Body of pancreas (tissue), 4 donors: ENCODE data around the gene PGLYRP2. TPM values are rescaled to one million over a fixed set of nuclear protein-coding genes. Genes with fewer than 3 reads are reported as not detected.

Experiments used
- ATAC-seq: fragments of 150-250 bp; one replicate; pipeline ENCODE4 v1.9.1; 2016
- DNase-seq, 4 donors: peaks; one replicate each; pipeline ENCODE4 v3.0.0-alpha.2; 2019
- H3K27ac ChIP-seq, 4 donors: fragments of 200-600 bp; sonication (generic); 1 replicate in 3 of 4; 2 replicates in 1 of 4; pipeline versions ENCODE4 v1.5.1 to v1.6.1; 2016 to 2019; ENCODE audit warnings: mild to moderate bottlenecking in 1 of 4, mixed read lengths in 1 of 4, moderate library complexity in 1 of 4
- H3K27me3 ChIP-seq, 2 donors: fragments of 200-600 bp; sonication (generic); one replicate each; pipeline ENCODE4 v1.6.0; 2016; ENCODE audit warnings: mild to moderate bottlenecking in 1 of 2
- H3K36me3 ChIP-seq, 2 donors: fragments of 200-600 bp; sonication (generic); replicated peaks in 1 of 2; 2 replicates each; pipeline ENCODE4 v1.5.1; 2016; ENCODE audit warnings: low read depth in 2 of 2; ENCODE audit not compliant: insufficient read depth in 1 of 2
- H3K4me1 ChIP-seq: fragments of 200-600 bp; sonication (generic); one replicate; pipeline ENCODE4 v1.6.0; 2016
- H3K4me3 ChIP-seq, 2 donors: fragments of 200-600 bp; sonication (generic); 1 replicate in 1 of 2; 2 replicates in 1 of 2; pipeline ENCODE4 v1.5.1; 2016 to 2019
- H3K9me3 ChIP-seq, 3 donors: fragments of 200-600 bp; sonication (generic); 1 replicate in 2 of 3; 2 replicates in 1 of 3; pipeline ENCODE4 v1.5.1; 2016
- POLR2A ChIP-seq, 3 donors: fragments of 450-650 bp; IDR thresholded peaks; one replicate each; pipeline ENCODE4 v1.6.1; 2016; ENCODE audit warnings: antibody characterized with exemption in 3 of 3, mild to moderate bottlenecking in 2 of 3
- WGBS, 2 donors: methylation state at CpG; one replicate each; pipeline ENCODE4 v1.1.5; 2017; 5-methylcytosine and 5-hydroxymethylcytosine counted together
- intact Hi-C: fragments of 100-400 bp; cut with DNase I; formaldehyde crosslinking; loops from one replicate; pipeline ENCODE4 v1.15.1; 2023
- total RNA-seq, 2 donors: library from RNA; depleted of rRNA; stranded (reverse); fragments of >200 nt; gene quantifications; one replicate each; pipeline ENCODE4 v1.1.0, GENCODE V29; 2016
- TF ChIP-seq, protein P1 (sequence below), 7 experiments: fragments of 450-650 bp in 4 of 7; fragments of 200-600 bp in 3 of 7; sonication (generic) in 3 of 7; IDR thresholded peaks; one replicate each; pipeline ENCODE4 v1.5.1; 2016 to 2019; ENCODE audit warnings: antibody characterized with exemption in 7 of 7

The PGLYRP2 gene
- total RNA-seq, 2 donors from 2014 or later: not detected

DNA sequence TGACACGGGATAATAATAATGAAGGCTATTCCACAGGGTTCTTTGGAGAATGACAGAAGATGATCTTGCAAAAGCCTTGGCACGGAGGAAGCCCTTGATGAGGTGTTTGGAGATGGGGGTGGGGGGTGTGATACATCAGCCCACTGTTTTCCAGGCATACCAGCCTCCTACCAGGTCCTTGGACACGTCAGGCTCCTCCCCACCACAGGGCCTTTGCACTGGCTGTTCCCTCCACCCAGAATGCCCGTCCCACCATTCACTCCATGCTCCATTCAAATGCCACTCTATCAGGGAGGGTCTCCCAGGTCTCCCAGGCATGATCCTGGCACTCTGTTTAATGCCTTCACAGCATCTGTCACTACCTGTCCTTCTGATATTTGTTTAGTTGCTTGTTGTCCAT is 32.2 kb downstream of the PGLYRP2 start:
- Histone ChIP-seq H3K4me1 (peaks cover 8% of the 10 kb centered on the region), H3K36me3 (no peaks in the 10 kb centered on the region), H3K27me3 (no peaks in the 10 kb centered on the region), H3K4me3 (no peak overlapping the region), H3K27ac (no peak overlapping the region), H3K9me3 (no peaks in the 10 kb centered on the region)
- intact Hi-C loops: no loop called here
- TF ChIP-seq POLR2A (IDR thresholded peaks at IDR 0.05): no peak
- TF ChIP-seq, protein P1, sequence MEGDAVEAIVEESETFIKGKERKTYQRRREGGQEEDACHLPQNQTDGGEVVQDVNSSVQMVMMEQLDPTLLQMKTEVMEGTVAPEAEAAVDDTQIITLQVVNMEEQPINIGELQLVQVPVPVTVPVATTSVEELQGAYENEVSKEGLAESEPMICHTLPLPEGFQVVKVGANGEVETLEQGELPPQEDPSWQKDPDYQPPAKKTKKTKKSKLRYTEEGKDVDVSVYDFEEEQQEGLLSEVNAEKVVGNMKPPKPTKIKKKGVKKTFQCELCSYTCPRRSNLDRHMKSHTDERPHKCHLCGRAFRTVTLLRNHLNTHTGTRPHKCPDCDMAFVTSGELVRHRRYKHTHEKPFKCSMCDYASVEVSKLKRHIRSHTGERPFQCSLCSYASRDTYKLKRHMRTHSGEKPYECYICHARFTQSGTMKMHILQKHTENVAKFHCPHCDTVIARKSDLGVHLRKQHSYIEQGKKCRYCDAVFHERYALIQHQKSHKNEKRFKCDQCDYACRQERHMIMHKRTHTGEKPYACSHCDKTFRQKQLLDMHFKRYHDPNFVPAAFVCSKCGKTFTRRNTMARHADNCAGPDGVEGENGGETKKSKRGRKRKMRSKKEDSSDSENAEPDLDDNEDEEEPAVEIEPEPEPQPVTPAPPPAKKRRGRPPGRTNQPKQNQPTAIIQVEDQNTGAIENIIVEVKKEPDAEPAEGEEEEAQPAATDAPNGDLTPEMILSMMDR (IDR thresholded peaks at IDR 0.05): no peak
- 70 to 84% methylated on average over 4 of the region's 4 CpGs for WGBS, 2 donors
- ATAC-seq (no peak), DNase-seq (no peak)

DNA sequence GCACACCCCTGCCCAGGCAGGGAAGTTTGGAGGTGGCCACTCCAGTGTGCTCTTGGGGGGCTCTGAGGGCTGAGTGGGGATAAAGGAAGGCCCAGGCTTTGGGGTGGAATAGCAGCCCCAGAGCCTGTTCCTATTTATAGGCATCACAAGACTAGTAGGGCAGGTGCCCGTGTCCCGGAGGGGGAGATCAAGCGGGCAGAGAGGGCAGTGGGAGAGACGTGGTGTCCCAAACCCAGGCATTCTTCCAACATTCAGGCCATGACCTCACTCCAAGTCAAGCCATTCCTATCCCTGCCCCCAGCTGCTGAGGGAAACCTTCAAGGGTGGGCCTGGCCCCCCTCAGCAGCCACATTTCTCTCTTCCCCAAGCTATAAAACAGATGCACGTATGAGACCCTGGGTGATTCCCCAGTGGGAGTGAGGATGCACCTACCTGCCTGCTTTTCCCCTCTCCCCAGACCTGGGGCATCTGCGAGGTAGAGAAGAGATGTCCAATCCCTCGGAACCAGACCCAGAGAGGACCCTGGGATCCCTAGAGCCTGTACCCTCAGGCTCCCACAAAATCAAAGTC is 33.4 kb downstream of the PGLYRP2 start:
- DNase-seq (peak in 1 of 4 donors; percentile 9), ATAC-seq (no peak)
- H3K4me3 ChIP-seq: no peak overlapping the region
- no peaks in the 10 kb centered on the region for H3K9me3 ChIP-seq
- H3K4me1 ChIP-seq: peaks cover 8% of the 10 kb centered on the region
- TF ChIP-seq, protein P1 (IDR thresholded peaks at IDR 0.05): no peak
- no peak for TF ChIP-seq POLR2A (IDR thresholded peaks at IDR 0.05)
- no peaks in the 10 kb centered on the region for H3K27me3 ChIP-seq
- no peak overlapping the region for H3K27ac ChIP-seq
- no peaks in the 10 kb centered on the region for H3K36me3 ChIP-seq
- intact Hi-C loops: no loop called here
- 50 to 62% methylated on average over 5 to 7 of the region's 7 CpGs for WGBS, 2 donors

DNA sequence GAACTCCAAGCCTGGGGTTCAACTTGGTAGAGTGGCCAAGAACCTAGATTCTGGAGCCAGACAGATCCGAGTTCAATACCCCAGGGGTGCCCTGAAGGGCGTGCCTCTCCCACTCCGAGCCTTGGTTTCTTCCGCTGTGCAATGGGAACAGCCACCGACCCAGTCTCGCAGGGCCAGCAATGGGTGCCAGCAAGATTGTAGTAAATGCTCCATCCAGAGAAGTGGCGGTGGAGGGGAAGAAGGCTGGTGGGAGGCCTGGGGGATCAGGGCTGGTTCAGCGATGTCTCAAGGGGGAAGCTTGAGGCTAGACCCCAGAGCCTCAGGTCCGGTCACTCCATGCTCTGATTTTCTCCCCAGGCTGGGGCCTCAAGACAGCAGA is 34.1 kb downstream of the PGLYRP2 start:
- no peak for ATAC-seq
- WGBS, 2 donors: 87 to 89% methylated on average over 9 of the region's 9 CpGs
- intact Hi-C loops: no loop called here

DNA sequence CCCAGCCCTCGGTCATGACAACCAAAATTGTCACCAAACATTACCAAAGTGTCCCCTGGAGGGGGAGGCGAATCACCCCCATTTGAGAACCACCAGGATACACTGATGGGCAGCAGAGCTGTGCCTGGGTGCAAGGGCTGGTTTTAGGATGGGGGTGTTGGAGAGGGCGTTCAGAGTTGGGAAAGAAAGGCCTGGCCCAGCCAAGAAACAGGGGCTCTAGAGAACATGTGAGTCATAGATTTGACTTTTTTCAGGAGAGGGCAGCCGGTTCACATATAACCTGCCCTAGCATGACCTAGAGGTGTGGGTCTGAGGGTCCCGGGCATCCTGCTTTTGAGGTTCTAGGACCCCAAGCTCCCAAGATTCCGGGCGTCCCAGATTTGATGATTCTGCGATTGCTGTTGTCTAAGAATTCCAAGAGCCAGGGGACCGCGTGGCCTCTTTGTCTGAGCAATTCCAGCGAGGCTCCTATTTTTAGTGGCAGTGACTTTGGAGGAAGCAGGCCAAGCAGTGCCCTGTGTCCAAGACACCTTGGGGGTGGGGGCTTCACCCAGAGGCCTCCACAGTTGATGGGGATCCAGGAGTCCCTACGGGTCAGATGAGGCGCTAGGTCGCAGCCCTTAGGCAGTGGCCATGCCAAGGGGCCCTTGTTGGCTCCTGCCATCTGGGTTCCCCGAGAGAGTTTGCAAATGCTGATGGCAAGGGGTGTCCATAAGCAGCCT is 34.6 kb downstream of the PGLYRP2 start:
- WGBS, 2 donors: 87 to 92% methylated on average over 8 to 15 of the region's 15 CpGs
- no peak for DNase-seq

More for the DNA sequence above, 34.1 kb downstream of the PGLYRP2 start:
- no peaks in the 10 kb centered on the region for H3K27me3 ChIP-seq
- H3K4me1 ChIP-seq: peaks cover 8% of the 10 kb centered on the region
- TF ChIP-seq POLR2A (IDR thresholded peaks at IDR 0.05): no peak
- TF ChIP-seq, protein P1 (IDR thresholded peaks at IDR 0.05): no peak
- no peaks in the 10 kb centered on the region for H3K9me3 ChIP-seq
- no peak for DNase-seq
- H3K4me3 ChIP-seq: no peak overlapping the region
- no peaks in the 10 kb centered on the region for H3K36me3 ChIP-seq
- no peak overlapping the region for H3K27ac ChIP-seq

More for the DNA sequence above, 34.6 kb downstream of the PGLYRP2 start:
- peaks cover 8% of the 10 kb centered on the region for H3K4me1 ChIP-seq
- H3K4me3 ChIP-seq: no peak overlapping the region
- ATAC-seq: no peak
- no peaks in the 10 kb centered on the region for H3K27me3 ChIP-seq
- no peaks in the 10 kb centered on the region for H3K36me3 ChIP-seq
- TF ChIP-seq, protein P1 (IDR thresholded peaks at IDR 0.05): no peak
- TF ChIP-seq POLR2A (IDR thresholded peaks at IDR 0.05): no peak
- no peaks in the 10 kb centered on the region for H3K9me3 ChIP-seq
- H3K27ac ChIP-seq: no peak overlapping the region
- intact Hi-C loops: no loop called here
